Measurements from ENCODE around the gene RAPGEF4. TPM values are rescaled to one million over a fixed set of nuclear protein-coding genes. Genes with fewer than 3 reads are reported as not detected.
A peak's percentile ranks its signal among the peaks of the same experiment; 100 is the strongest.

RAPGEF4 gene
- total and polyA plus RNA-seq, 9 donors: 1.1 to 2.4 (median 1.5) TPM

DNA sequence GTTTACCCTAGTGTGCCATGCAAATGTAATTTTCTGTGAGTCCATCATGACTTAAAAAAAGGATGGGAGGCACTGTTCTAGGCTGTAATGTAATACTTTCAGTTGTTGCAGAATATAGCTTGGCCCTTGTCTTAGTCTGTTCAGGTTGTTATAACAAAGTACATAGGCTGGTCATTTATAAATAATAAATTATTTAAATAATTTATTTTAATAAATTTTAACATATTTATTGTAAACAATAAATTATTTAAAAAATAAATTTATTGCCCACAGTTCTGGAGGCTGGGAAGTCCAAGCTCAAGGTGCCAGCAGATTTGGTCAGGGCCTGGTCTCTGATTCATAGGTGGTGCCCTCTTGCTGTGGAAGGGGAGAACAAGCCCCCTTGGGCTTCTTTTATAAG is 35.2 kb downstream of the RAPGEF4 start:
- no peaks in the 10 kb centered on the region for H3K9me3 ChIP-seq (replicated peaks; ENCODE audit: control insufficient read depth, low read depth, low read length)
- H3K4me3 ChIP-seq (ENCODE audit: low read length): no peak overlapping the region
- no peak for DNase-seq
- no peak overlapping the region for H3K27ac ChIP-seq (ENCODE audit: low read length)
- no peaks in the 10 kb centered on the region for H3K4me1 ChIP-seq (ENCODE audit: control insufficient read depth, insufficient read depth, low read length)
- no peaks in the 10 kb centered on the region for H3K36me3 ChIP-seq (ENCODE audit: control insufficient read depth, insufficient read depth, low read length)
- no peaks in the 10 kb centered on the region for H3K27me3 ChIP-seq (ENCODE audit: control insufficient read depth, insufficient read depth, low read length)

- H3K9me3 ChIP-seq (replicated peaks; ENCODE audit: control insufficient read depth, low read depth, low read length): no peaks in the 10 kb centered on the region
- H3K36me3 ChIP-seq (ENCODE audit: control insufficient read depth, insufficient read depth, low read length): no peaks in the 10 kb centered on the region
- H3K4me1 ChIP-seq (ENCODE audit: control insufficient read depth, insufficient read depth, low read length): no peaks in the 10 kb centered on the region
- no peak overlapping the region for H3K4me3 ChIP-seq (ENCODE audit: low read length)
- H3K27ac ChIP-seq (ENCODE audit: low read length): no peak overlapping the region
- WGBS (ENCODE audit: insufficient coverage): 74% methylated on average over 3 of the region's 5 CpGs
- DNase-seq: no peak
- no peaks in the 10 kb centered on the region for H3K27me3 ChIP-seq (ENCODE audit: control insufficient read depth, insufficient read depth, low read length)
Observed at GRCh38 chr2:172772633-172773032, 37.0 kb downstream of the RAPGEF4 start.

- Histone ChIP-seq H3K27ac (ENCODE audit: low read length) (no peak overlapping the region), H3K4me3 (ENCODE audit: low read length) (no peak overlapping the region), H3K4me1 (ENCODE audit: control insufficient read depth, insufficient read depth, low read length) (no peaks in the 10 kb centered on the region), H3K27me3 (ENCODE audit: control insufficient read depth, insufficient read depth, low read length) (no peaks in the 10 kb centered on the region), H3K36me3 (ENCODE audit: control insufficient read depth, insufficient read depth, low read length) (no peaks in the 10 kb centered on the region), H3K9me3 (replicated peaks; ENCODE audit: control insufficient read depth, low read depth, low read length) (no peaks in the 10 kb centered on the region)
- DNase-seq: no peak
Observed at GRCh38 chr2:172774302-172774701, 38.7 kb downstream of the RAPGEF4 start.

DNA sequence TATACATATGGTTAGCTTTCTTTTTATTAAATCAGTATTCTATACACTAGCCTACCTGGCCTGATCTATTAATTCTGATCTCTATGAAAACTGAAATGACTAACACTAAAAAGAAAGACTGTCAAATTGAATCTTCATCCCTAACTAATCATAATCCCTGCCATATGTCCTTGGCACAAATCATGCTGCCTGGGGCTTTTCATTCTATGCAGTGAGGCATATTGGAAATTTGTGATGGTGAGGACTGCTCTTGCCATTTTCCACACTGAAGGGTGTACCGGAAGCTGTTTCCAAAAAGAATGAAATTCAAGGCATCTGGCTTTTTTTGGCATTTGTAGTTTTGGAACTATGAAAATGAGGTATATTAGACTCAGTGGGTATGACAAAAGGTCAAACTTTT is 39.7 kb downstream of the RAPGEF4 start:
- Histone ChIP-seq H3K4me1 (ENCODE audit: control insufficient read depth, insufficient read depth, low read length) (no peaks in the 10 kb centered on the region), H3K9me3 (replicated peaks; ENCODE audit: control insufficient read depth, low read depth, low read length) (no peaks in the 10 kb centered on the region), H3K36me3 (ENCODE audit: control insufficient read depth, insufficient read depth, low read length) (no peaks in the 10 kb centered on the region), H3K27ac (ENCODE audit: low read length) (no peak overlapping the region), H3K4me3 (ENCODE audit: low read length) (no peak overlapping the region), H3K27me3 (ENCODE audit: control insufficient read depth, insufficient read depth, low read length) (no peaks in the 10 kb centered on the region)
- DNase-seq: no peak
- 80% methylated on average over 1 of the region's 1 CpG for WGBS (ENCODE audit: insufficient coverage)

GRCh38 chr2:172777431-172777830 is 41.8 kb downstream of the RAPGEF4 start:
- DNase-seq: no peak
- no peaks in the 10 kb centered on the region for H3K9me3 ChIP-seq (replicated peaks; ENCODE audit: control insufficient read depth, low read depth, low read length)
- no peak overlapping the region for H3K27ac ChIP-seq (ENCODE audit: low read length)
- no peaks in the 10 kb centered on the region for H3K4me1 ChIP-seq (ENCODE audit: control insufficient read depth, insufficient read depth, low read length)
- no peaks in the 10 kb centered on the region for H3K36me3 ChIP-seq (ENCODE audit: control insufficient read depth, insufficient read depth, low read length)
- H3K4me3 ChIP-seq (ENCODE audit: low read length): no peak overlapping the region
- no peaks in the 10 kb centered on the region for H3K27me3 ChIP-seq (ENCODE audit: control insufficient read depth, insufficient read depth, low read length)
- 88% methylated on average over 2 of the region's 3 CpGs for WGBS (ENCODE audit: insufficient coverage)

DNA sequence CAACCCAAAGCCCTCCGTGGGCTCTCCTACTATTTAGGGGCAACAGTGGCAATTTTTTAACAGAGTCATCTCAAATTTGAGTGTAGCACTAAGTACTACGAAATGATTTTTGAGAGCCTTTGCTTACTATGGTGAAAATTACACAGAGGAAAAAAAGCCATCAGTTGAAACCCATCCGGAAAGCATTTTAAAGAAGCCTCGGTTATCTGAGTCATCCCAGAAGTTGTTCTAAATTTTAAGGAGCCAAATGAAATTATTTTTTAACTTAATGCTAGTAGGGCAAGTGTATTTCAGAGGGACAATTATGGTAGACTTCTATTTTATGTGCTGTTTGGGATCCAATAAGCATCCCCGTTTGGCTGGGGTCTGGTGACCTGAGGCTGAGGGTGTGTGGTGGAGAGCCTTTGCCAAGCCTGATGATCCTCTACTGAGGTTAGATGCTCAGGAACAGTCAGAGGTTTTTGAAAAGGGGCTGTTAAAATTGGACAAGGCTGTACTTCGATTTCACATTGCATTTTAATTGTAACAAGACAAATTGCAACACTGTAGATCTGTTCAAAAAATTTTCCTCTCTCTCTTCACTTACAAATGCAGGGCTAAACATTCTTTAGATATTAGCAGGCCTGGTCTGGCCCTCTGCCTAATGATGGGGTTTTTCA is 47.0 kb downstream of the RAPGEF4 start:
- 76% methylated on average over 5 of the region's 6 CpGs for WGBS (ENCODE audit: insufficient coverage)
- H3K4me3 ChIP-seq (ENCODE audit: low read length): no peak overlapping the region
- no peak overlapping the region for H3K27ac ChIP-seq (ENCODE audit: low read length)
- no peaks in the 10 kb centered on the region for H3K27me3 ChIP-seq (ENCODE audit: control insufficient read depth, insufficient read depth, low read length)
- H3K4me1 ChIP-seq (ENCODE audit: control insufficient read depth, insufficient read depth, low read length): peaks cover 2% of the 10 kb centered on the region
- DNase-seq: no peak
- no peaks in the 10 kb centered on the region for H3K9me3 ChIP-seq (replicated peaks; ENCODE audit: control insufficient read depth, low read depth, low read length)
- no peaks in the 10 kb centered on the region for H3K36me3 ChIP-seq (ENCODE audit: control insufficient read depth, insufficient read depth, low read length)

- DNase-seq: peak; percentile 24
Observed at GRCh38 chr2:172783165-172783898, 47.7 kb downstream of the RAPGEF4 start.

DNA sequence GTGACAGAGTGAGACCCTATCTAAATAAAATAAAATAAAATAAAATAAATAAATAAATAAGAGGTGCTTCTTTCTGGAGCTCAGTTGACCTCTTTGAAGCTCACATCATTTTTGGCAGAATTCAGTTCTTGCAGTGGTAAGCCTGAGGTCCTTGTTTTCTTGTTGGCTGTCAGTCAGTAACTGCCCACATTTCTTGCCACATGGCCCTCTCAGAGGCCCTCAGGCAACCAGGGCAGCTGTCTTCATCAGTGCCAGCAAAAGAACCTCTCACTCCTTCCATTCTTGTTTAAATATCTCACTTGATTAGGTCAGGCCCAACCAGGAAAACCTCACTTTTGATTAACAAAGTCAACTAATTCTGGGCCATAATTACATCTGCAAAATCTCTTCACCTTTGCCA is 53.2 kb downstream of the RAPGEF4 start:
- Histone ChIP-seq H3K4me3 (ENCODE audit: low read length) (no peak overlapping the region), H3K27me3 (ENCODE audit: control insufficient read depth, insufficient read depth, low read length) (no peaks in the 10 kb centered on the region), H3K36me3 (ENCODE audit: control insufficient read depth, insufficient read depth, low read length) (no peaks in the 10 kb centered on the region), H3K9me3 (replicated peaks; ENCODE audit: control insufficient read depth, low read depth, low read length) (no peaks in the 10 kb centered on the region), H3K4me1 (ENCODE audit: control insufficient read depth, insufficient read depth, low read length) (no peaks in the 10 kb centered on the region), H3K27ac (ENCODE audit: low read length) (no peak overlapping the region)
- DNase-seq: no peak

More at GRCh38 chr2:172783165-172783898, 47.7 kb downstream of the RAPGEF4 start:
- no peaks in the 10 kb centered on the region for H3K36me3 ChIP-seq (ENCODE audit: control insufficient read depth, insufficient read depth, low read length)
- no peaks in the 10 kb centered on the region for H3K9me3 ChIP-seq (replicated peaks; ENCODE audit: control insufficient read depth, low read depth, low read length)
- no peaks in the 10 kb centered on the region for H3K27me3 ChIP-seq (ENCODE audit: control insufficient read depth, insufficient read depth, low read length)
- peaks cover 2% of the 10 kb centered on the region for H3K4me1 ChIP-seq (ENCODE audit: control insufficient read depth, insufficient read depth, low read length)
- 44% methylated on average over 6 of the region's 9 CpGs for WGBS (ENCODE audit: insufficient coverage)
- H3K4me3 ChIP-seq (ENCODE audit: low read length): no peak overlapping the region
- no peak overlapping the region for H3K27ac ChIP-seq (ENCODE audit: low read length)

- no peak overlapping the region for H3K27ac ChIP-seq (ENCODE audit: low read length)
- 59% methylated on average over 2 of the region's 4 CpGs for WGBS (ENCODE audit: insufficient coverage)
- no peaks in the 10 kb centered on the region for H3K4me1 ChIP-seq (ENCODE audit: control insufficient read depth, insufficient read depth, low read length)
- no peak overlapping the region for H3K4me3 ChIP-seq (ENCODE audit: low read length)
- no peaks in the 10 kb centered on the region for H3K9me3 ChIP-seq (replicated peaks; ENCODE audit: control insufficient read depth, low read depth, low read length)
- H3K27me3 ChIP-seq (ENCODE audit: control insufficient read depth, insufficient read depth, low read length): no peaks in the 10 kb centered on the region
- H3K36me3 ChIP-seq (ENCODE audit: control insufficient read depth, insufficient read depth, low read length): no peaks in the 10 kb centered on the region
- peak; percentile 32 for DNase-seq
Observed at GRCh38 chr2:172790404-172790803, 54.8 kb downstream of the RAPGEF4 start.

DNA sequence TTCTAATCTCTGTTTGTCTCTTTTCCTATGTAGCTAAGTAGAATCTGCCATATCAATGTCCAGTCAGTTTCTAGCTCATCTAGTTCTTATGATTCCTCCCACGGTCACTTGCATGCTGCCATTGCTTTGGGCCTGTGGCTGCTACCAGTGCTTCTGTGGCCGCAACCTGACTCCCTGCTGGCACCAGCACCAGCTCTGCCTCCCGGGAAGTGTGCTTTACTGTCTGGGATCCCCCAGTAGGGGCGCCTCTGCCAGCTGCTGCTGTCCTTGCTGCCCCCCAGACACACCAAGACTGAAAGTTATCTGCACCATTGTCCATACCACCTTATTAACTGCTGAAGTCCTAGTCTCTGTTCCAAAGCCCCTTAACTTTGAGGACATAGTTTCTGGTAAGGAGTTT is 56.3 kb downstream of the RAPGEF4 start:
- Histone ChIP-seq H3K36me3 (ENCODE audit: control insufficient read depth, insufficient read depth, low read length) (no peaks in the 10 kb centered on the region), H3K9me3 (replicated peaks; ENCODE audit: control insufficient read depth, low read depth, low read length) (no peaks in the 10 kb centered on the region), H3K27ac (ENCODE audit: low read length) (no peak overlapping the region), H3K27me3 (ENCODE audit: control insufficient read depth, insufficient read depth, low read length) (no peaks in the 10 kb centered on the region), H3K4me3 (ENCODE audit: low read length) (no peak overlapping the region), H3K4me1 (ENCODE audit: control insufficient read depth, insufficient read depth, low read length) (no peaks in the 10 kb centered on the region)
- 51% methylated on average over 4 of the region's 4 CpGs for WGBS (ENCODE audit: insufficient coverage)
- DNase-seq: peak; percentile 5

DNA sequence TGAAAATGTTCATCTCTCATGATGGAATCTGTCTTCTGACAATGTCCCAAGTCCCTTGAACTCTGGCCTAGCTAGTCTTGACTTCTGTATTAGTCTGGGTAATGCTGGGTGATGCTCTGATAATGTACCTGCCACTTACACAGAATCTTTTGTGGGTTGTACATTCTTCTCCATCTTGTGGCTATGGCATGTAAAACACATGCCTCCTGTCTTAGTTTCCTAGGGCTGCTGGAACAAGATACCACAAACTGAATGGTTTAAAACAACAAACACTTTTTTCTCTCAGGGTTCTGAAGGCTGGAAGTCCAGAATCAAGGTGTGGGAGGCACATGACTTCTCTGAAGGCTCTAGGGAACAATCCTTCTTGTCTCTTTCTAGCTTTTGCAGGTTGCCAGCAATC is 57.1 kb downstream of the RAPGEF4 start:
- no peak for DNase-seq
- Histone ChIP-seq H3K27me3 (ENCODE audit: control insufficient read depth, insufficient read depth, low read length) (no peaks in the 10 kb centered on the region), H3K27ac (ENCODE audit: low read length) (no peak overlapping the region), H3K4me1 (ENCODE audit: control insufficient read depth, insufficient read depth, low read length) (no peaks in the 10 kb centered on the region), H3K9me3 (replicated peaks; ENCODE audit: control insufficient read depth, low read depth, low read length) (no peaks in the 10 kb centered on the region), H3K36me3 (ENCODE audit: control insufficient read depth, insufficient read depth, low read length) (no peaks in the 10 kb centered on the region), H3K4me3 (ENCODE audit: low read length) (no peak overlapping the region)

Measured in muscle of leg (tissue), 11 donors.